GM12878 (cell line): ENCODE data around the gene TNFRSF1A. TPM values are rescaled to one million over a fixed set of nuclear protein-coding genes. Genes with fewer than 3 reads are reported as not detected.

Experiments used
- ATAC-seq: fragments of 200-7000 bp; cut with Tn5 transposase; 3 replicates; pipeline ENCODE4 v1.9.1; 2020; ENCODE audit warnings: mild to moderate bottlenecking, moderate library complexity
- BruUV-seq: library from RNA; stranded (reverse); fragments of 400-500 nt; replicated peaks from 2 replicates; lab custom pipeline; 2021; lab: Mats Ljungman, UMichigan
- CTCF ChIA-PET: fragments of 300-600 bp; sonication (Branson Sonifier 250); formaldehyde crosslinking; extraction: SDS; loops from one replicate; lab custom pipeline; 2021; ENCODE audit warnings: inconsistent platforms; lab: Yijun Ruan, JAX
- POLR2A ChIA-PET: fragments of 350-600 bp; formaldehyde crosslinking; extraction: SDS; loops from one replicate; lab custom pipeline; 2021; ENCODE audit warnings: inconsistent platforms; lab: Charles Lee
- RAD21 ChIA-PET: fragments of 300-600 bp; sonication (Branson Sonifier 250); formaldehyde crosslinking; loops from one replicate; lab custom pipeline; 2023; ENCODE audit warnings: antibody characterized with exemption; ENCODE audit not compliant: unreplicated experiment; lab: Charles Lee
- SMC1A ChIA-PET: fragments of 300-600 bp; sonication (Branson Sonifier 250); formaldehyde crosslinking; loops from one replicate; lab custom pipeline; 2023; ENCODE audit not compliant: unreplicated experiment, uncharacterized antibody; lab: Charles Lee
- DNase-seq: peaks from one replicate; pipeline ENCODE4 v3.0.0-alpha.2; 2011; ENCODE audit warnings: low read depth, low spot score
- FAIRE-seq: peaks from 3 replicates; lab custom pipeline; 2011; peaks lifted over from hg19 to GRCh38; lab: Jason Lieb, UNC
- H2AFZ ChIP-seq: 2 replicates; pipeline ENCODE4 v1.6.0; 2011; ENCODE audit warnings: low read depth, low read length, control low read depth; ENCODE audit not compliant: control insufficient read depth
- H3K27ac ChIP-seq: 2 replicates; pipeline ENCODE4 v1.5.1; 2011; ENCODE audit warnings: control low read depth; ENCODE audit not compliant: control insufficient read depth, insufficient read depth
- H3K27me3 ChIP-seq, 2 experiments: replicated peaks in 1 of 2; 2 replicates each; pipeline versions ENCODE4 v1.6.0 to v1.6.1; 2011; ENCODE audit warnings: low read length in 1 of 2; ENCODE audit not compliant: control insufficient read depth in 2 of 2, insufficient read depth in 2 of 2
- H3K36me3 ChIP-seq, 2 experiments: 2 replicates each; pipeline ENCODE4 v1.5.1; 2011; ENCODE audit warnings: low read length in 1 of 2; ENCODE audit not compliant: control insufficient read depth in 2 of 2, insufficient read depth in 2 of 2
- H3K4me1 ChIP-seq: 2 replicates; pipeline ENCODE4 v1.6.1; 2011; ENCODE audit warnings: mild to moderate bottlenecking, low read length, moderate library complexity, mixed read lengths; ENCODE audit not compliant: control insufficient read depth, insufficient read depth
- H3K4me2 ChIP-seq: 2 replicates; pipeline ENCODE4 v1.6.0; 2011; ENCODE audit warnings: control low read depth; ENCODE audit not compliant: control insufficient read depth, insufficient read depth
- H3K4me3 ChIP-seq: fragments of 200-600 bp; sonication (generic); 2 replicates; pipeline ENCODE4 v1.5.1; 2016
- H3K79me2 ChIP-seq: 2 replicates; pipeline ENCODE4 v1.6.0; 2011; ENCODE audit warnings: low read length; ENCODE audit not compliant: control insufficient read depth, insufficient read depth
- H3K9ac ChIP-seq: 2 replicates; pipeline ENCODE4 v1.8.0; 2011; ENCODE audit warnings: low read length, control low read depth, mixed read lengths; ENCODE audit not compliant: control insufficient read depth, insufficient read depth
- H3K9me3 ChIP-seq: replicated peaks from 3 replicates; pipeline ENCODE4 v1.5.1; 2011; ENCODE audit warnings: mild to moderate bottlenecking, low read length; ENCODE audit not compliant: control insufficient read depth, insufficient read depth
- H4K20me1 ChIP-seq: 2 replicates; pipeline ENCODE4 v1.6.0; 2011; ENCODE audit not compliant: control insufficient read depth, insufficient read depth
- ELK1 ChIP-seq: IDR thresholded peaks from 2 replicates; pipeline ENCODE4 v1.6.1; 2012; ENCODE audit warnings: low read depth, low read length, improper control_type of control experiment
- MEF2B ChIP-seq: fragments of 450-650 bp; IDR thresholded peaks from 2 replicates; pipeline ENCODE4 v1.6.1; 2018; ENCODE audit warnings: mild to moderate bottlenecking, moderate library complexity; ENCODE audit not compliant: partially characterized antibody, poor library complexity, severe bottlenecking
- NRF1 ChIP-seq: conservative IDR thresholded peaks from 2 replicates; pipeline ENCODE4 v1.6.1; 2011; ENCODE audit warnings: mild to moderate bottlenecking, low read depth, low read length, improper control_type of control experiment
- SIN3A ChIP-seq: IDR thresholded peaks from 2 replicates; pipeline ENCODE4 v1.6.1; 2012; ENCODE audit warnings: low read depth, low read length, improper control_type of control experiment
- SRF ChIP-seq, 2 experiments: IDR thresholded peaks; 2 replicates each; pipeline ENCODE4 v1.6.1; 2011; ENCODE audit warnings: low read depth in 2 of 2, low read length in 2 of 2, mild to moderate bottlenecking in 1 of 2, moderate library complexity in 1 of 2
- STAT3 ChIP-seq: IDR thresholded peaks from 2 replicates; pipeline ENCODE4 v1.6.1; 2011; ENCODE audit warnings: low read depth, low read length, improper control_type of control experiment
- ZNF592 ChIP-seq: fragments of 450-650 bp; IDR thresholded peaks from 2 replicates; pipeline ENCODE4 v1.6.1; 2017; ENCODE audit warnings: mild to moderate bottlenecking, moderate library complexity
- WGBS: methylation state at CpG from one replicate; pipeline ENCODE4 v1.1.6; 2016; ENCODE audit warnings: low lambda C conversion rate; ENCODE audit not compliant: insufficient replicate concordance, insufficient coverage; ENCODE audit errors: missing lambda C conversion rate; 5-methylcytosine and 5-hydroxymethylcytosine counted together
- in situ Hi-C: fragments of 300-500 bp; cut with MboI; formaldehyde crosslinking; loops from 9 replicates; pipeline ENCODE4 v1.14.3; 2018; ENCODE audit warnings: mixed read lengths
- intact Hi-C: fragments of 100-400 bp; cut with micrococcal nuclease; formaldehyde crosslinking; loops from one replicate; pipeline ENCODE4 v1.14.2; 2022; ENCODE audit not compliant: unreplicated experiment
- polyA plus RNA-seq, 11 experiments: library from polyadenylated mRNA; depleted of rRNA in 4 of 11; unstranded in 6 of 11; stranded (reverse) in 5 of 11; fragments of >200 nt; fragmentation: Nextera tagmentation in 4 of 11; fragmentation: Illumina TruSeq in 1 of 11; extraction: Ambion mirVana in 4 of 11; extraction: Trizol in 1 of 11; gene quantifications; 1 replicate in 1 of 11; 2 replicates in 10 of 11; pipeline versions ENCODE4 v1.2.1 to v1.2.3, GENCODE V29; 2011 to 2016; ENCODE audit warnings: inconsistent platforms in 2 of 11, missing spikeins in 2 of 11, low read depth in 1 of 11
- total RNA-seq, 4 experiments: library from RNA; depleted of rRNA in 3 of 4; stranded (reverse); fragments of >200 nt in 3 of 4; fragmentation: Illumina TruSeq in 1 of 4; extraction: Trizol in 1 of 4; gene quantifications; 2 replicates each; pipeline versions ENCODE4 v1.2.1 to v1.2.3, GENCODE V29; 2013 to 2021

Gene TNFRSF1A
- total and polyA plus RNA-seq, 10 of the 15 experiments (the other 5 are each of a cell fraction or from before 2014, with no cell fraction given), result 0.24 to 16.5 (median 13.0) TPM

- no peak overlapping the region for H3K9ac ChIP-seq
- DNase-seq (no peak), FAIRE-seq (no peak)
- H3K27me3 ChIP-seq, result no peaks in the 10 kb centered on the region
- intact Hi-C loops, result no loop called here
- RAD21 ChIA-PET, result interaction anchor here (1.0 to 1.4 kb wide), 2 partner anchors 20 to 29 kb away, joined by 3 to 4 read pairs; no protein-coding TSS in a partner anchor
- H3K36me3 ChIP-seq, result no peaks in the 10 kb centered on the region
- no peaks in the 10 kb centered on the region for H4K20me1 ChIP-seq
- WGBS, result 45% methylated on average over 6 of the region's 6 CpGs
- no peaks in the 10 kb centered on the region for H3K9me3 ChIP-seq
- no peak for TF ChIP-seq SIN3A
- TF ChIP-seq NRF1, result no peak
- TF ChIP-seq ZNF592, result no peak
- no peak for TF ChIP-seq ELK1
- TF ChIP-seq SRF (IDR thresholded peaks at IDR 0.05; ENCODE audit: low read depth in 2 of 2, low read length in 2 of 2), result no peak
- no peak for TF ChIP-seq STAT3
- TF ChIP-seq MEF2B, result no peak
- TF ChIP-seq, all 136 proteins: peak for 0
- Histone ChIP-seq H2AFZ (no peak overlapping the region), H3K27ac (no peak overlapping the region), H3K4me3 (no peak overlapping the region), H3K79me2 (no peaks in the 10 kb centered on the region), H3K4me2 (no peak overlapping the region), H3K4me1 (peaks cover 33% of the 10 kb centered on the region)
- ATAC-seq, result no peak
- POLR2A ChIA-PET, result interaction anchor here (0.8 to 0.9 kb wide), 3 partner anchors 10 to 178 kb away, joined by 3 read pairs; partner anchors contain the start of gene MRPL51
- in situ Hi-C loops, result no loop called here
- no TSS peak for BruUV-seq
- SMC1A ChIA-PET, result interaction anchor here (1.0 to 1.3 kb wide), 2 partner anchors 20 to 29 kb away, joined by 3 read pairs; no protein-coding TSS in a partner anchor
- CTCF ChIA-PET, result interaction anchor here (0.9 to 3.5 kb wide), 3 partner anchors 8 to 17 kb away, joined by 3 to 13 read pairs (median 4); no protein-coding TSS in a partner anchor
These were observed 26.7 kb downstream of the TNFRSF1A start for GRCh38 chr12:6315184-6315583.
